Right lobe of liver (tissue), 6 donors: ENCODE results near the gene AGL. TPM values are rescaled to one million over a fixed set of nuclear protein-coding genes. Genes with fewer than 3 reads are reported as not detected.

Experiments
- ATAC-seq, 4 donors: fragments of 200-7000 bp; cut with Tn5 transposase; one replicate each; pipeline ENCODE4 v1.9.1; 2020; ENCODE audit warnings: mild to moderate bottlenecking in 4 of 4, moderate library complexity in 4 of 4
- DNase-seq, 3 donors: peaks; one replicate each; pipeline ENCODE4 v3.0.0-alpha.2; 2020
- H3K27ac ChIP-seq, 3 donors: fragments of 200-600 bp; one replicate each; pipeline ENCODE4 v1.8.0; 2022
- H3K27me3 ChIP-seq, 2 donors: fragments of 200-600 bp; one replicate each; pipeline ENCODE4 v1.8.0; 2022
- H3K36me3 ChIP-seq, 4 donors: fragments of 200-600 bp; sonication (generic) in 1 of 4; one replicate each; pipeline versions ENCODE4 v1.5.1 to v1.8.0; 2017 to 2022; ENCODE audit warnings: control low read depth in 1 of 4
- H3K4me1 ChIP-seq, 4 donors: fragments of 200-600 bp; sonication (generic) in 1 of 4; one replicate each; pipeline versions ENCODE4 v1.5.1 to v1.8.0; 2017 to 2022; ENCODE audit warnings: control low read depth in 1 of 4
- H3K4me3 ChIP-seq, 3 donors: fragments of 200-600 bp; one replicate each; pipeline ENCODE4 v1.8.0; 2022
- H3K9me3 ChIP-seq, 4 donors: fragments of 200-600 bp; sonication (generic) in 1 of 4; one replicate each; pipeline versions ENCODE4 v1.5.1 to v1.8.0; 2017 to 2022; ENCODE audit warnings: control low read depth in 1 of 4
- POLR2A ChIP-seq: fragments of 450-650 bp; IDR thresholded peaks from one replicate; pipeline ENCODE4 v1.6.1; 2017; ENCODE audit warnings: antibody characterized with exemption, mild to moderate bottlenecking
- WGBS: methylation state at CpG from one replicate; pipeline ENCODE4 v1.1.6; 2018; ENCODE audit warnings: low coverage, low lambda C conversion rate; ENCODE audit not compliant: insufficient coverage; ENCODE audit errors: missing lambda C conversion rate; 5-methylcytosine and 5-hydroxymethylcytosine counted together
- intact Hi-C, 2 donors: fragments of 100-400 bp; cut with DNase I; formaldehyde crosslinking; loops; one replicate each; pipeline versions ENCODE4 v1.11.2 to v1.14.1; 2022
- total RNA-seq, 6 experiments: library from RNA; depleted of rRNA in 2 of 6; stranded (reverse); fragments of >200 nt in 2 of 6; fragmentation: NEBNext Ultra II Directional in 3 of 6; extraction: Animal tissue kit (Norgen Biotek cat#: 25700) in 3 of 6; gene quantifications; one replicate each; pipeline versions ENCODE4 v1.1.0 to v1.2.4, GENCODE V29; 2016 to 2023
- TF ChIP-seq, protein P1 (sequence below), 4 donors: fragments of 200-600 bp in 3 of 4; fragments of 450-650 bp in 1 of 4; IDR thresholded peaks; one replicate each; pipeline versions ENCODE4 v1.5.1 to v1.8.0; 2016 to 2022; ENCODE audit warnings: antibody characterized with exemption in 4 of 4, mild to moderate bottlenecking in 2 of 4
- donor health status: DM: no; HTN: yes; CAD: no.
- donor health status: DM: no; HTN: no; CAD: no.
- donor health status: DM: no; HTN: no; CAD: no.
- donor health status: DM: no; HTN: yes; CAD: no.
- donor health status: DM: no; HTN: yes; CAD: no.

Gene AGL
- total RNA-seq, 6 experiments from 2014 or later, result 22.5 to 46.5 (median 33.5) TPM

DNA sequence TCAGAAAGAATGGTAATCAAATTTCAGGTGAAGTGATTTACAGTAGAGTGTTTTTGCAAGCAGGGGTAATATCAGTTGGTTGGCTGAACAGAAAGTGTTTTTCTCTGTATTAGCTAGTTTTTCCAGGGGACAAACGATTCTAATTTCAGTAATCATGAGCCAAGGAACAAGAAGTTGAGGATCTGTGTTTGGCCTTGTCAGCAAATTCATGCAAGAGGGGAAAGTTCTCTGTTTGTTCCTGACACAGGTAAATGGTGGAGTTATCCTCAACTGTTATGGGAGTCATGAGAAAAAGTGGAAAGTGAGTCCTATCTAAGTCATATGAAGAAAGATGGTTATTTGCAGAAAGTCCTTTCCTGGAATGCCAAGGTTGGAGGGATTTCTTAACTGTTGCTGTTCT is 95.0 kb downstream of the AGL start:
- Histone ChIP-seq H3K27ac (no peak overlapping the region), H3K4me1 (no peaks in the 10 kb centered on the region), H3K4me3 (no peak overlapping the region), H3K27me3 (no peaks in the 10 kb centered on the region), H3K9me3 (no peaks in the 10 kb centered on the region), H3K36me3 (no peaks in the 10 kb centered on the region)
- intact Hi-C loops, result no loop called here
- 73% methylated on average over 1 of the region's 1 CpG for WGBS
- TF ChIP-seq, protein P1, sequence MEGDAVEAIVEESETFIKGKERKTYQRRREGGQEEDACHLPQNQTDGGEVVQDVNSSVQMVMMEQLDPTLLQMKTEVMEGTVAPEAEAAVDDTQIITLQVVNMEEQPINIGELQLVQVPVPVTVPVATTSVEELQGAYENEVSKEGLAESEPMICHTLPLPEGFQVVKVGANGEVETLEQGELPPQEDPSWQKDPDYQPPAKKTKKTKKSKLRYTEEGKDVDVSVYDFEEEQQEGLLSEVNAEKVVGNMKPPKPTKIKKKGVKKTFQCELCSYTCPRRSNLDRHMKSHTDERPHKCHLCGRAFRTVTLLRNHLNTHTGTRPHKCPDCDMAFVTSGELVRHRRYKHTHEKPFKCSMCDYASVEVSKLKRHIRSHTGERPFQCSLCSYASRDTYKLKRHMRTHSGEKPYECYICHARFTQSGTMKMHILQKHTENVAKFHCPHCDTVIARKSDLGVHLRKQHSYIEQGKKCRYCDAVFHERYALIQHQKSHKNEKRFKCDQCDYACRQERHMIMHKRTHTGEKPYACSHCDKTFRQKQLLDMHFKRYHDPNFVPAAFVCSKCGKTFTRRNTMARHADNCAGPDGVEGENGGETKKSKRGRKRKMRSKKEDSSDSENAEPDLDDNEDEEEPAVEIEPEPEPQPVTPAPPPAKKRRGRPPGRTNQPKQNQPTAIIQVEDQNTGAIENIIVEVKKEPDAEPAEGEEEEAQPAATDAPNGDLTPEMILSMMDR (IDR thresholded peaks at IDR 0.05), result no peak
- TF ChIP-seq POLR2A, result no peak
- ATAC-seq, result no peak
- no peak for DNase-seq

DNA sequence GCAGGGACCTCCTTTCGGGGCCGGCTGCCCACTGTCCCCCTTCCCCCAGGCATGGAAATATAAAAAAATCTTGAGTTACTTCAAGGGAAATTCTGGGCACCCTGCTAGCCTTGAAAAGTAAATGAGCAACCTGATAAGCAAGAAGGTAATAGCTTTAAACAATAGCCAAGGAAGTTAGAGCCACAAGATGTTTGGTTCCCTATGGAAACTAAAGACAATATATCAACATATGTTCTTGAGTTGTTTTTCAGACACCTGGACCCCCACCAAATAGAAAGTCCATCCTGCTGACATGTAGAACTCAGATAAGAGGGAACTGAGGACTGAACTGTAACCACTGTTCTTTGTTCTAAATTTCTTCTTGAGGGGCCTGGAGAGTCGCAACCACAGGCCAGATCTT is 100.3 kb downstream of the AGL start:
- H3K4me1 ChIP-seq, result no peaks in the 10 kb centered on the region
- H3K4me3 ChIP-seq, result no peak overlapping the region
- H3K27me3 ChIP-seq, result no peaks in the 10 kb centered on the region
- no peaks in the 10 kb centered on the region for H3K9me3 ChIP-seq
- no peaks in the 10 kb centered on the region for H3K36me3 ChIP-seq
- ATAC-seq (no peak), DNase-seq (no peak)
- H3K27ac ChIP-seq, result no peak overlapping the region
- intact Hi-C loops, result no loop called here
- TF ChIP-seq, protein P1 (IDR thresholded peaks at IDR 0.05), result no peak
- TF ChIP-seq POLR2A, result no peak
- WGBS, result 79% methylated on average over 3 of the region's 3 CpGs

DNA sequence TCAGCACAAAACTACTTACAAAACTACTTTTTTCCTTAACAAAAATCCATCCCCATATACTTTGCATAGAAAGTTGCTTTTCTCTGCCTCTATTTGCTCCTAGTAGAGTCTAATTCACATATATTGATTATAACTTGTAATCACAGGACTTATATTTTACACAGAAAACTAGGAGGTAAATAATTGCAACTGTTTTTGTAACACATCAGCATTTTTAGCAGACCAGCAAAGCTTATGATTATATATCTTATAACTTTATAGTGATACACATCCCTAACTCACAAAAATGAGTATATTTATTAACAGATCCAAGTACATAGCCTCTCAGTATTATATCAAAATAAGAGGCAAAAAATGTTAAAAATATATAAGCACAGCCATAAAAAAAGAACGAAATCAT is 102.4 kb downstream of the AGL start:
- H3K4me3 ChIP-seq, result no peak overlapping the region
- no peak overlapping the region for H3K27ac ChIP-seq
- ATAC-seq, result no peak
- H3K9me3 ChIP-seq, result no peaks in the 10 kb centered on the region
- TF ChIP-seq POLR2A, result no peak
- TF ChIP-seq, protein P1 (IDR thresholded peaks at IDR 0.05), result no peak
- H3K4me1 ChIP-seq, result no peaks in the 10 kb centered on the region
- 67% methylated on average over 1 of the region's 1 CpG for WGBS
- H3K36me3 ChIP-seq, result no peaks in the 10 kb centered on the region
- intact Hi-C loops, result no loop called here
- H3K27me3 ChIP-seq, result no peaks in the 10 kb centered on the region
- no peak for DNase-seq

DNA sequence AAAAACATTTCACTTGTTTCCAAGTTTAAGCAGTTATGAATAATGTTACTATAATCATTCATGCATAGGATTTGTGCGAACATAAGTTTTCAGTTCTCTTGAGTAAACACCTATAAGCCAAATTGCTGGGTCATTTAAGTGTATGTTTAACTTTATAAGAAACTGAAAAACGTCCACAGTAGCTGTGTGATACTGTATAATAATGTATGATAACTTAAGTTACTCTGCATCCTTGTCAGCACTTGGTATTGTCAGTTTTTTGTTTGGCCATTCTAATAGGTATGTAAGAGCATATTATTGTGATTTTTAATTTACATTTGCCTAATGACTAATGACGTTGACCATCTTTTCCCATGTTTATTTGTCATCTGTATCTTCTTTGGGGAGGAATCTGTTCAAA is 105.2 kb downstream of the AGL start:
- H3K27me3 ChIP-seq, result no peaks in the 10 kb centered on the region
- intact Hi-C loops, result no loop called here
- H3K4me1 ChIP-seq, result no peaks in the 10 kb centered on the region
- no peak for TF ChIP-seq POLR2A
- TF ChIP-seq, protein P1 (IDR thresholded peaks at IDR 0.05), result no peak
- ATAC-seq, result no peak
- DNase-seq, result no peak
- no peaks in the 10 kb centered on the region for H3K9me3 ChIP-seq
- no peak overlapping the region for H3K4me3 ChIP-seq
- no peaks in the 10 kb centered on the region for H3K36me3 ChIP-seq
- H3K27ac ChIP-seq, result no peak overlapping the region
- 74% methylated on average over 3 of the region's 3 CpGs for WGBS

DNA sequence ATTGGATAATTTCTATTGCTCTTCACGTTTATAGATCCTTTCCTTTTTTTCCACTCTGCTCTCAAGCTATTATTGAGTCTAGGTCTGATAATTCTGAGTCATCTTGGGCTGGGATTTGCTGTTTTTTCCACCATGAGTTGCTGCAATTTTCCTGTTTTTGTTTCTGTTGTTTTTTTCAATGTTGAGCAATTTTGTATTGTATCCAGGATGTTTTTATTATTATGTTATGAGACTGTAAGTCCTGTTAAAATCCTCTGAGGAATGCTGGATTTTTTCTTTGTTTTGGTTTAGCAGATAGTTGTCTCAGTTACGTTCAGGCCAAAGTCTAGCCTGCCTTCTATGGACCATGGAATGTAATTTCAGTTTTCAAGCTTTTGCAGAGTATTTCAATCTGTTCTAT is 106.6 kb downstream of the AGL start:
- ATAC-seq, result peak; percentile 40 to 76 (median 60)
- TF ChIP-seq, protein P1 (IDR thresholded peaks at IDR 0.05), result no peak
- no peak for TF ChIP-seq POLR2A
- no peak for DNase-seq
- intact Hi-C loops, result no loop called here
- no peaks in the 10 kb centered on the region for H3K36me3 ChIP-seq
- H3K4me1 ChIP-seq, result no peaks in the 10 kb centered on the region
- H3K4me3 ChIP-seq, result no peak overlapping the region
- no peaks in the 10 kb centered on the region for H3K27me3 ChIP-seq
- no peak overlapping the region for H3K27ac ChIP-seq
- 19% methylated on average over 2 of the region's 2 CpGs for WGBS
- H3K9me3 ChIP-seq, result no peaks in the 10 kb centered on the region
